Immature natural killer cell (primary cell): ENCODE measurements around the gene SUSD6. TPM values are rescaled to one million over a fixed set of nuclear protein-coding genes. Genes with fewer than 3 reads are reported as not detected.

Experiments used
- DNase-seq, 3 donors: peaks; one replicate each; pipeline ENCODE4 v3.0.0; 2022; ENCODE audit warnings: mixed read lengths in 1 of 3
- H3K27ac Mint-ChIP-seq, 6 donors: one replicate each; pipeline ENCODE4 v1.8.0; 2020; ENCODE audit warnings: mixed read lengths in 6 of 6, mild to moderate bottlenecking in 5 of 6, inconsistent platforms in 4 of 6, moderate library complexity in 3 of 6
- H3K27me3 Mint-ChIP-seq, 3 donors: one replicate each; pipeline ENCODE4 v1.8.0; 2020 to 2021; ENCODE audit warnings: low read depth in 3 of 3, mild to moderate bottlenecking in 3 of 3, mixed read lengths in 3 of 3, moderate library complexity in 3 of 3, inconsistent platforms in 1 of 3
- H3K36me3 Mint-ChIP-seq, 3 donors: one replicate each; pipeline ENCODE4 v1.8.0; 2020; ENCODE audit warnings: mixed read lengths in 3 of 3, inconsistent platforms in 2 of 3, mild to moderate bottlenecking in 2 of 3
- H3K4me1 Mint-ChIP-seq, 2 donors: one replicate each; pipeline ENCODE4 v1.8.0; 2020; ENCODE audit warnings: inconsistent platforms in 2 of 2, mild to moderate bottlenecking in 2 of 2, mixed read lengths in 2 of 2, moderate library complexity in 1 of 2
- H3K4me3 Mint-ChIP-seq, 5 donors: one replicate each; pipeline ENCODE4 v1.8.0; 2020; ENCODE audit warnings: mild to moderate bottlenecking in 5 of 5, mixed read lengths in 5 of 5, inconsistent platforms in 3 of 5, moderate library complexity in 3 of 5
- H3K9me3 Mint-ChIP-seq, 6 donors: one replicate each; pipeline ENCODE4 v1.8.0; 2020; ENCODE audit warnings: mild to moderate bottlenecking in 6 of 6, mixed read lengths in 6 of 6, inconsistent platforms in 4 of 6, moderate library complexity in 3 of 6
- polyA plus RNA-seq, 3 donors: library from polyadenylated mRNA; unstranded; fragments of 300-500 nt; fragmentation: Illumina TruSeq; gene quantifications; one replicate each; pipeline ENCODE4 v1.2.3, GENCODE V29; 2021

Gene SUSD6
- polyA plus RNA-seq, 3 donors from 2014 or later = 13.0 to 24.1 (median 15.5) TPM

- Mint-ChIP-seq H3K4me3 (no peak overlapping the region), H3K27me3 (peaks cover 0 to 1% (median 0%) of the 10 kb centered on the region in 3 donors), H3K36me3 (no peaks in the 10 kb centered on the region), H3K9me3 (no peaks in the 10 kb centered on the region), H3K27ac (no peak overlapping the region), H3K4me1 (peaks cover 4 to 5% of the 10 kb centered on the region in 2 donors)
- DNase-seq = no peak
These were observed 139.1 kb downstream of the SUSD6 start for GRCh38 chr14:69750495-69750894.

GRCh38 chr14:69752773-69753172, 141.4 kb downstream of the SUSD6 start:
- peaks cover 9 to 11% of the 10 kb centered on the region in 2 donors for H3K4me1 Mint-ChIP-seq
- no peaks in the 10 kb centered on the region for H3K36me3 Mint-ChIP-seq
- H3K9me3 Mint-ChIP-seq = no peaks in the 10 kb centered on the region
- H3K27ac Mint-ChIP-seq = peak overlapping the region in 1 of 6 donors; percentile 26
- no peak for DNase-seq
- H3K27me3 Mint-ChIP-seq = peaks cover 0 to 1% (median 0%) of the 10 kb centered on the region in 3 donors
- no peak overlapping the region for H3K4me3 Mint-ChIP-seq

DNA sequence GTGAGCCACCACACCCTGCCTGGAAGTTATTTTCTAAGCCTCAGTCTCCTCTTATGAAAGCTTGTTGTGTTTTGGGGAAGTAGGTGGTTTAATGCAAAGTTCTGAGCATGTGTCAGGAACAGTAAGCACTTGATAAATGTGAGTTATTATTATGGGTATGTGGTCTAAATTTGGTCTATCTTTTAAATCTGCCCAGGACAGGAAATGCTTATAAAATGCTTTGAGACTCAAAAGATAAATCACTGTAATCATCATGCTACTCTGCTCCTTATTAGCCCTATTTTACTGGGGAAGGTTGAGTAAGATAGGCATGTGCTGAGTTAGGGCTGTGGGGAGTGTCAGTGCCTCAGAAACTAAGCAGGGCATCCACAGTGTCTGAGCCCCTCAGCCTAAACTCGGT, 142.5 kb downstream of the SUSD6 start:
- Mint-ChIP-seq H3K36me3 (no peaks in the 10 kb centered on the region), H3K27me3 (peaks cover 0 to 3% (median 1%) of the 10 kb centered on the region in 3 donors), H3K4me1 (peaks cover 9 to 11% of the 10 kb centered on the region in 2 donors), H3K9me3 (no peaks in the 10 kb centered on the region), H3K27ac (no peak overlapping the region), H3K4me3 (no peak overlapping the region)
- no peak for DNase-seq

DNA sequence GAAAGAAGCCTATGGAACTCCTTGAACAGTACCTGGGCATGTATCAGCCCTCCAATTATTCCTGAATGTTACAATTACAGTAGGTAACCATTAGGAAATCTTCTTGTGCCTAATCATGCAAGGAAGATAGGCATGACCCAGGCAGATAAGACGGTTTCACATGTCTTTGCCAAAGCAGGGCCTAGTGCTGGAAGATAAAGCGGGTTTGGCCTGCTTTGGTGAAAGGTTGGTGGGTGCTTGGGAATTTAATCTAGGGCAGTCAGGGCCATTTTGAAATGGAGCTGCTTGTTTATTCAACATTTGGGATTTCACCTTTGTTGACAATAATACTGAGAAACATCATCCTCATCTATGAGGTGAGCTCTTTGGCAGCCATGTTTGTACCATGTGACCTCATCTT, 143.1 kb downstream of the SUSD6 start:
- H3K27me3 Mint-ChIP-seq = peaks cover 0 to 3% (median 1%) of the 10 kb centered on the region in 3 donors
- H3K36me3 Mint-ChIP-seq = no peaks in the 10 kb centered on the region
- H3K9me3 Mint-ChIP-seq = no peaks in the 10 kb centered on the region
- H3K4me3 Mint-ChIP-seq = no peak overlapping the region
- H3K4me1 Mint-ChIP-seq = peaks cover 9 to 11% of the 10 kb centered on the region in 2 donors
- no peak overlapping the region for H3K27ac Mint-ChIP-seq
- DNase-seq = no peak

- peaks cover 0 to 3% (median 1%) of the 10 kb centered on the region in 3 donors for H3K27me3 Mint-ChIP-seq
- H3K4me3 Mint-ChIP-seq = no peak overlapping the region
- H3K36me3 Mint-ChIP-seq = no peaks in the 10 kb centered on the region
- H3K9me3 Mint-ChIP-seq = no peaks in the 10 kb centered on the region
- H3K4me1 Mint-ChIP-seq = peaks cover 9 to 11% of the 10 kb centered on the region in 2 donors
- H3K27ac Mint-ChIP-seq = peak overlapping the region in 2 of 6 donors; percentile 12 to 71
- DNase-seq = no peak
These were observed 143.9 kb downstream of the SUSD6 start for GRCh38 chr14:69755296-69755695.

DNA sequence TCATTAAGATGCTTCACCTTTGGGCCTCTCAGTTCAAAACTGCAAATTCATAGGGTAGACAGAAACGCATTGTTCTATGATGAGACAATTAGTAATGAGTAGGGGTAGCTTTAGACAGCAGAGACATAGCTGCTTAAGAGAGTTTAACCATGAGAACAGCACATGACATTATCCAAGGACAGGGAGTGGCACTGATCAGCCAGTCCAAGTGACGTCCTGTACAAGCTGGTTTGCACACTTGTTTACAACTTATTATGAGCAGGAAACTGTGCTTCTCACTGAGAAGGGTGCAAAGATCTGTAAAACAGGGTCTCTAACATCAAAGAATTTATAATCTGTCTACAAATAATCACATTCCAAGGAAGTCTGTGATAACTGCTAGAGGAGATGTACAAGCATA, 144.4 kb downstream of the SUSD6 start:
- Mint-ChIP-seq H3K9me3 (no peaks in the 10 kb centered on the region), H3K27me3 (peaks cover 0 to 3% (median 1%) of the 10 kb centered on the region in 3 donors), H3K4me3 (no peak overlapping the region), H3K4me1 (peaks cover 9 to 11% of the 10 kb centered on the region in 2 donors), H3K27ac (peak overlapping the region in 4 of 6 donors; percentile 12 to 71 (median 38)), H3K36me3 (no peaks in the 10 kb centered on the region)
- no peak for DNase-seq

- H3K27ac Mint-ChIP-seq = peak overlapping the region in 1 of 6 donors; percentile 71
- no peak for DNase-seq
- peaks cover 0 to 3% (median 1%) of the 10 kb centered on the region in 3 donors for H3K27me3 Mint-ChIP-seq
- peaks cover 9 to 11% of the 10 kb centered on the region in 2 donors for H3K4me1 Mint-ChIP-seq
- no peak overlapping the region for H3K4me3 Mint-ChIP-seq
- no peaks in the 10 kb centered on the region for H3K9me3 Mint-ChIP-seq
- H3K36me3 Mint-ChIP-seq = no peaks in the 10 kb centered on the region
These were observed 144.9 kb downstream of the SUSD6 start for GRCh38 chr14:69756298-69756697.

GRCh38 chr14:69760810-69761209, 149.4 kb downstream of the SUSD6 start:
- Mint-ChIP-seq H3K4me1 (peaks cover 16 to 23% of the 10 kb centered on the region in 2 donors), H3K27ac (no peak overlapping the region), H3K27me3 (peaks cover 0 to 8% (median 0%) of the 10 kb centered on the region in 3 donors), H3K4me3 (no peak overlapping the region), H3K36me3 (no peaks in the 10 kb centered on the region), H3K9me3 (peaks cover 0 to 5% (median 0%) of the 10 kb centered on the region in 6 donors)
- DNase-seq = no peak

- Mint-ChIP-seq H3K27ac (peak overlapping the region; percentile 62 to 90 (median 81)), H3K36me3 (peaks cover 13 to 17% (median 16%) of the 10 kb centered on the region in 3 donors), H3K4me1 (peaks cover 38 to 50% of the 10 kb centered on the region in 2 donors), H3K27me3 (peaks cover 21 to 35% (median 27%) of the 10 kb centered on the region in 3 donors), H3K4me3 (peak overlapping the region in 4 of 5 donors; percentile 9 to 43 (median 30)), H3K9me3 (peaks cover 0 to 5% (median 1%) of the 10 kb centered on the region in 6 donors)
- peak in 1 of 3 donors; percentile 29 for DNase-seq
These were observed 152.5 kb downstream of the SUSD6 start for GRCh38 chr14:69763761-69764510.

Other genes starting within 250 kb of the SUSD6 start
- 10 to 100 TPM; 39.4 to 78.0 (median 66.7) TPM for gene ERH, start 213.3 kb upstream of the SUSD6 start, polyA plus RNA-seq
- 10 to 100 TPM; 14.2 to 23.9 (median 19.6) TPM for gene SLC39A9, start 212.9 kb upstream of the SUSD6 start, polyA plus RNA-seq
- under 1 TPM in 2 of 3 donors, not detected in 1; 0.08 to 0.09 TPM for gene PLEKHD1, start 126.9 kb upstream of the SUSD6 start, polyA plus RNA-seq
- gene CCDC177, start 36.7 kb upstream of the SUSD6 start, polyA plus RNA-seq = not detected
- gene SRSF5, start 155.5 kb downstream of the SUSD6 start, polyA plus RNA-seq = 100 to 1,000 TPM; 635 to 806 (median 639) TPM
- gene SLC10A1, start 185.6 kb downstream of the SUSD6 start, polyA plus RNA-seq = under 1 TPM in 1 of 3 donors, not detected in 2; 0.09 TPM